Measurements from ENCODE around the gene TMEM86A.

TMEM86A gene

GRCh38 chr11:18696638-18697225 is 1.8 kb upstream of the TMEM86A start:
- Histone ChIP-seq H3K27me3 (peaks cover 63% of the 10 kb centered on the region), H3K27ac (no peak overlapping the region), H3K4me1 (ENCODE audit: control insufficient read depth in 1 of 2, insufficient read depth in 1 of 2, low read depth in 1 of 2, low read length in 1 of 2) (peaks cover 6 to 12% of the 10 kb centered on the region in 2 experiments), H3K9me3 (no peaks in the 10 kb centered on the region), H3K4me3 (ENCODE audit: low read depth in 1 of 2, low read length in 1 of 2) (no peak overlapping the region), H3K36me3 (no peaks in the 10 kb centered on the region)
- TF ChIP-seq CTCF (IDR thresholded peaks at IDR 0.05), result no peak

- Histone ChIP-seq H3K27ac (no peak overlapping the region), H3K27me3 (peaks cover 70% of the 10 kb centered on the region), H3K36me3 (no peaks in the 10 kb centered on the region), H3K4me3 (ENCODE audit: low read depth in 1 of 2, low read length in 1 of 2) (no peak overlapping the region), H3K9me3 (no peaks in the 10 kb centered on the region), H3K4me1 (ENCODE audit: control insufficient read depth in 1 of 2, insufficient read depth in 1 of 2, low read depth in 1 of 2, low read length in 1 of 2) (peaks cover 6 to 12% of the 10 kb centered on the region in 2 experiments)
- TF ChIP-seq CTCF (IDR thresholded peaks at IDR 0.05), result no peak
Observed at GRCh38 chr11:18697576-18697975, 1.0 kb upstream of the TMEM86A start.

DNA sequence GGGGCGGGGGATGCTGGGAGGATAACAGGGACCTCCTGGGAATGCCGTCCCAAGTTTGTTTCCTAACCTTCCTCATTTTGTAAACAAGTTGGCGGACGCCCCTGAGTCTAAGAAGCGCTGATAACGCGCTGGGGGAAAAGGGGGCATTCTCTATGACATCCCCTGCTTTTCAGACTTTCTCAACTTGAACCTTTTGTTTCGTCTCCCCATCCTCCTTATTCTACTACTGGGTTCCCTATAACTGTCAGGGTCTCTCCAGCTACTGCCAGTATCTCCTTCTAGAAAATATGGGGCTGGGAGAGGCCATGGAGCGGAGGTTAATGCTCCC is 654 bp downstream of the TMEM86A start:
- Histone ChIP-seq H3K36me3 (no peaks in the 10 kb centered on the region), H3K4me3 (ENCODE audit: low read depth in 1 of 2, low read length in 1 of 2) (peak overlapping the region; percentile 38 to 61), H3K27ac (no peak overlapping the region), H3K27me3 (peaks cover 87% of the 10 kb centered on the region), H3K9me3 (no peaks in the 10 kb centered on the region), H3K4me1 (ENCODE audit: control insufficient read depth in 1 of 2, insufficient read depth in 1 of 2, low read depth in 1 of 2, low read length in 1 of 2) (peaks cover 6 to 12% of the 10 kb centered on the region in 2 experiments)
- TF ChIP-seq CTCF (IDR thresholded peaks at IDR 0.05), result no peak

DNA sequence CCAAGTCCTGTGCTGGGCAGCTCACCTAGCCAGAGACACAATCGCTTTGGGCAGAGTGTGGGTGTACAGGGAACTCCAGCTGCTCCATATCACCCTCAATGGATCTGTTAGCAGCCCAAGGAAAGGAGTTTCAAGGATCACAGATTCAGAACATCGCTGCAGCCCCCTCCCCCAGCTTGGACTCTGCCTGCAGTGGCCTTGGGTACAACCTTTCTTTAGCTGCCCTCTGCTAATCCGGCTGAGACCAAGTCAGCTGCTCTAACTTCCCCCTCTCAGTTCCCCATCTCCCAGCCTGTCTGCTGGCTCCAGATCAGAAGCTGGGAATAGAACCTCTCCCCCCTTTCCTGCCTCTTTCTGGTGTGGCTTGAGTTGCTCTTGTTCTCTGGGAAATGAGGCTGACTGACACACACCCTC is 1.3 kb downstream of the TMEM86A start:
- no peak for TF ChIP-seq CTCF (IDR thresholded peaks at IDR 0.05)
- no peak overlapping the region for H3K4me3 ChIP-seq (ENCODE audit: low read depth in 1 of 2, low read length in 1 of 2)

GRCh38 chr11:18700375-18700774 is 1.8 kb downstream of the TMEM86A start:
- Histone ChIP-seq H3K36me3 (no peaks in the 10 kb centered on the region), H3K4me3 (ENCODE audit: low read depth in 1 of 2, low read length in 1 of 2) (no peak overlapping the region), H3K27ac (no peak overlapping the region), H3K9me3 (no peaks in the 10 kb centered on the region), H3K4me1 (ENCODE audit: control insufficient read depth in 1 of 2, insufficient read depth in 1 of 2, low read depth in 1 of 2, low read length in 1 of 2) (peaks cover 6 to 13% of the 10 kb centered on the region in 2 experiments), H3K27me3 (peaks cover 96% of the 10 kb centered on the region)
- TF ChIP-seq CTCF (IDR thresholded peaks at IDR 0.05), result no peak

More for the DNA sequence above, 1.3 kb downstream of the TMEM86A start:
- no peak overlapping the region for H3K27ac ChIP-seq
- H3K36me3 ChIP-seq, result no peaks in the 10 kb centered on the region
- no peaks in the 10 kb centered on the region for H3K9me3 ChIP-seq
- peaks cover 93% of the 10 kb centered on the region for H3K27me3 ChIP-seq
- H3K4me1 ChIP-seq (ENCODE audit: control insufficient read depth in 1 of 2, insufficient read depth in 1 of 2, low read depth in 1 of 2, low read length in 1 of 2), result peaks cover 6 to 12% of the 10 kb centered on the region in 2 experiments

Measured in neutrophil (primary cell).